Measurements from ENCODE around the gene MEF2A.

DNA sequence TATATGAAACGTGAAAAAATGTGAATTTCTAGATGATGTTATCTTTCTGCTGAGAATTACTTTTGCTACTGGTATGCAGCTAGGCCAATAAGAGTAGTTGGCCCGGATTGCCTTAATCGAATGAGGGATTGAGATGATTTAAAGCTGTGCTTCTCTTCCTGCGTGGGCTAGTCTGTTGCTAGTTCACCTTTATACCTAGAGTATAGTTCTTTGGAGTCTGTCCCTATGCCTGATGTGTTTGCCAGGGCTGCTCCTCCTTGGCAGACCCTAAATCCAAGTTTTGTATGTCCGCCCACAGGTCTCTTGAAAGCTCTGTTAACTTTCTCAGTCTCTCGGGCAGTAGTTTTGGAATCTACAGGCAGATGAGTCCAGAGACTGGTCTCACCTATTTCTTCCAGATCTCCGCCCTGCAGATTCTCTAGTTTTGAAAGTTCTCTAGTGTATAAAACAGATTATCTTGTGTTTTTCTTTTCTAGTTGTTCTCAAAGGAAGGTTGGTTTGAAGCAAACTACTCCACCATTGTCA lies 64.9 kb downstream of the MEF2A start:
- TF ChIP-seq POLR2AphosphoS5 (IDR thresholded peaks at IDR 0.05; ENCODE audit: borderline replicate concordance, low read depth, low read length) (no peak), EZH2 (IDR thresholded peaks at IDR 0.05) (no peak), FOXP2 (optimal IDR thresholded peaks at IDR 0.05; ENCODE audit: control extremely low read depth, extremely low read length, insufficient read depth) (no peak)

Measured in SK-N-MC (cell line).